ENCODE measurements around the gene RABAC1.
"Not testable (repeated sequence)": the region's sequence is repeated elsewhere in the genome, so short reads cannot be mapped to it uniquely, and the experiment has no call there.

The RABAC1 gene

GRCh38 chr19:41940731-41941409, 18.3 kb downstream of the RABAC1 start:
- TF ChIP-seq CREB5 (CRISPR knock-in tag; IDR thresholded peaks at IDR 0.05; ENCODE audit: low read depth) (no peak), GLIS3 (CRISPR knock-in tag; IDR thresholded peaks at IDR 0.05) (no peak), ZNF70 (CRISPR knock-in tag; IDR thresholded peaks at IDR 0.05) (no peak), ESRRG (CRISPR knock-in tag; IDR thresholded peaks at IDR 0.05) (no peak), ISL1 (CRISPR knock-in tag; IDR thresholded peaks at IDR 0.05) (no peak), TOX (CRISPR knock-in tag; IDR thresholded peaks at IDR 0.05; ENCODE audit: borderline replicate concordance) (no peak), TCF4 (CRISPR knock-in tag; IDR thresholded peaks at IDR 0.05; ENCODE audit: borderline replicate concordance) (no peak), ZNF8 (CRISPR knock-in tag; IDR thresholded peaks at IDR 0.05) (no peak)
- ATAC-seq = no peak

DNA sequence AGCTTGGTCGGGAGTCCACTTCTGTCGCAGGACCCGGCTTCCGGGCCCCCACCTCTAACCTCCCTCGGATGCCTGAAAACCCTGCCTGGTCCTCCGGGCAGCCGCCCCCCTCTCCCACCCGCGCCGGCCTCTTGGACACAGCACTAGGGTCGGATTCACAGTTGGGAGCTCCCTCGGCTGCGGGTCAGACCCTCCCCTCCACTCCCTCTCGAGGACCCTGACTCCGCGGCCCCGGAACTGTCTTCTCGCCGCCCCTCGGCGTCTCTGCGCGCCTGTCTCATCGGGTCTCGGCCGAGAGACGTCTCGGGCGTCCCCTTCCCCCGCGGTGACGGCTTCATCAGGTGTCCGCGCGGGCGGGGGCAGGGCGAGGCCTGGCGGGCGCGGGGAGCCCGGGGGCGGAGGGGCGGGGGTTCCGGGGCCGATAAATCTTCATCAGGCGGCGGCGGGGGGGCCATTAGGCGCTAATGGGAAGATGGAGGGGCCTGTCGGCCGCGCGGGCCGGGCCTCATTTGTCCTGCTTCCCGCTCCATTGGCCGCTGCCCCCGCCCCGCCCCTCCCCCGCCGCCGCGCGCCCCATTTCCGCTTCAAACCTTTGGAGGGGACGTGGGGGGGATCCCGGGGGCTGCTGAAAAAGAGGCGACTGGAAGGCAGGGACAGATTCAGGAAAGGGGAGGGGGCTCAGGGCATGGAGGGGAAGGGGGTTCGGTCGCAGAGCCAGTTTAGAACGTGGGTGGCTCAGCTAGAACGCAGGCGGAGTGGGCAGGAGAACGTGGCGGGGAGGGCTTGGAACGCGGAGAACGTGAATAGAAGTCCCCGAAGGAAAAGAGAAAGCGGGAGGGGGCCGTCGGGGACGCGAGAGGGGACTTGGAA, 19.0 kb downstream of the RABAC1 start:
- ATAC-seq = peak; percentile 21
- no peak for TF ChIP-seq ZNF565 (CRISPR knock-in tag; conservative IDR thresholded peaks at IDR 0.05; ENCODE audit: low read depth)
- no peak for TF ChIP-seq OSR1 (CRISPR knock-in tag; IDR thresholded peaks at IDR 0.05)
- TF ChIP-seq TCF4 (CRISPR knock-in tag; IDR thresholded peaks at IDR 0.05; ENCODE audit: borderline replicate concordance) = no peak
- no peak for TF ChIP-seq ESRRG (CRISPR knock-in tag; IDR thresholded peaks at IDR 0.05)
- TF ChIP-seq ZFP3 (CRISPR knock-in tag; IDR thresholded peaks at IDR 0.05) = no peak
- TF ChIP-seq BACH2 (CRISPR knock-in tag; IDR thresholded peaks at IDR 0.05; ENCODE audit: borderline replicate concordance) = no peak
- TF ChIP-seq, protein P1, sequence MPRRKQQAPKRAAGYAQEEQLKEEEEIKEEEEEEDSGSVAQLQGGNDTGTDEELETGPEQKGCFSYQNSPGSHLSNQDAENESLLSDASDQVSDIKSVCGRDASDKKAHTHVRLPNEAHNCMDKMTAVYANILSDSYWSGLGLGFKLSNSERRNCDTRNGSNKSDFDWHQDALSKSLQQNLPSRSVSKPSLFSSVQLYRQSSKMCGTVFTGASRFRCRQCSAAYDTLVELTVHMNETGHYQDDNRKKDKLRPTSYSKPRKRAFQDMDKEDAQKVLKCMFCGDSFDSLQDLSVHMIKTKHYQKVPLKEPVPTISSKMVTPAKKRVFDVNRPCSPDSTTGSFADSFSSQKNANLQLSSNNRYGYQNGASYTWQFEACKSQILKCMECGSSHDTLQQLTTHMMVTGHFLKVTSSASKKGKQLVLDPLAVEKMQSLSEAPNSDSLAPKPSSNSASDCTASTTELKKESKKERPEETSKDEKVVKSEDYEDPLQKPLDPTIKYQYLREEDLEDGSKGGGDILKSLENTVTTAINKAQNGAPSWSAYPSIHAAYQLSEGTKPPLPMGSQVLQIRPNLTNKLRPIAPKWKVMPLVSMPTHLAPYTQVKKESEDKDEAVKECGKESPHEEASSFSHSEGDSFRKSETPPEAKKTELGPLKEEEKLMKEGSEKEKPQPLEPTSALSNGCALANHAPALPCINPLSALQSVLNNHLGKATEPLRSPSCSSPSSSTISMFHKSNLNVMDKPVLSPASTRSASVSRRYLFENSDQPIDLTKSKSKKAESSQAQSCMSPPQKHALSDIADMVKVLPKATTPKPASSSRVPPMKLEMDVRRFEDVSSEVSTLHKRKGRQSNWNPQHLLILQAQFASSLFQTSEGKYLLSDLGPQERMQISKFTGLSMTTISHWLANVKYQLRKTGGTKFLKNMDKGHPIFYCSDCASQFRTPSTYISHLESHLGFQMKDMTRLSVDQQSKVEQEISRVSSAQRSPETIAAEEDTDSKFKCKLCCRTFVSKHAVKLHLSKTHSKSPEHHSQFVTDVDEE (CRISPR knock-in tag; IDR thresholded peaks at IDR 0.05) = no peak
- TF ChIP-seq ZNF70 (CRISPR knock-in tag; IDR thresholded peaks at IDR 0.05) = no peak
- no peak for TF ChIP-seq ZFP30 (CRISPR knock-in tag; IDR thresholded peaks at IDR 0.05)
- TF ChIP-seq SNAI2 (CRISPR knock-in tag; IDR thresholded peaks at IDR 0.05) = no peak
- TF ChIP-seq ZNF8 (CRISPR knock-in tag; IDR thresholded peaks at IDR 0.05) = no peak
- TF ChIP-seq PPARA (CRISPR knock-in tag; IDR thresholded peaks at IDR 0.05; ENCODE audit: borderline replicate concordance) = no peak
- no peak for TF ChIP-seq POU6F1 (CRISPR knock-in tag; IDR thresholded peaks at IDR 0.05; ENCODE audit: borderline replicate concordance, low read depth)
- TF ChIP-seq TOX (CRISPR knock-in tag; IDR thresholded peaks at IDR 0.05; ENCODE audit: borderline replicate concordance) = no peak
- TF ChIP-seq ARNTL (CRISPR knock-in tag; IDR thresholded peaks at IDR 0.05; ENCODE audit: borderline replicate concordance, low read depth) = no peak

- ATAC-seq = not testable (repeated sequence)
Observed at GRCh38 chr19:41939209-41939608, 19.9 kb downstream of the RABAC1 start.

DNA sequence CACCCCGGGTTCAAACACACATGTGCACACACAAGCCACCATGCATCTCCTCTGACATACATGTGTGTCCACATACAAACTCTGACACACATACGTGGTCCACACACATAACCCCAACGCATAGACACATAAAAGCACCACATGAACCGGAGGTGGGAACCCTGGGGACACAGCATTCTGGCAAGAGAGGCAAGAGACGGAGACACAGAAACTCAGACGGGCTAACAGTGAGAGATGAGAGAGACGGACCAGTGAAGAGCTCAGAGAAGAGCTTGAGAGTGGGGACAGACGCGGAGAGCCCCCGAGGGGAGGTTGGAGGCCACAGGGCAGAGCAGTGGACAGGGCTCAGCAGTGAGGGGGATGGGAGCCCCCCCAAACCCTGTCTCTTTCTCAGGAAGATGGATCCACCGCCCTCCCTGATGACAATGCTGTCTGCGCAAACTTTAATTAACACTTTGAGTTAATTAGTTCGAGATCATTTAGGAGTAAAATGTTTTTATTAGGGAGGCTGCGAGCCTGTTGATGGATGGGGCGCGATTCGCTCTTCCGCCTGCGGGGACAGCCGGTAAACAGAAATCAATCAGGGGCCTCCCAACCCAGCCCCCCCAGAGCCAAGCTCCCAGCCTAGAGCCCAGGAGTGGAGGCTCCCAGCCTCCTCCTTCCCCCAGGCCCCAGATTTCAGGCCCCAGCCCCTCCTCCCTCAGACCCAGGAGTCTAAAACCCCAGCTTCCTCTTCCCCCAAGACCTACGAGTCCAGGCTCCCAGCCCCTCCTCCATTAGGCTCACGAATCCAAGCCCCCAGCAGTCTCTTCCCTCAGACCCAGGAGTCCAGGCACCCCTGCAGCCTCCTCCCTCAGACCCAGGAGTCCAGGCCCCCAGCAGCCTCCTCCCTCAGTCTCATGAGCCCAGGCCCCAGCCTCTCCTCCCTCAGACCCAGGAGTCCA, 21.3 kb downstream of the RABAC1 start:
- no peak for ATAC-seq
- TF ChIP-seq ZNF565 (CRISPR knock-in tag; conservative IDR thresholded peaks at IDR 0.05; ENCODE audit: low read depth) (no peak), ZNF8 (CRISPR knock-in tag; IDR thresholded peaks at IDR 0.05) (no peak), PPARA (CRISPR knock-in tag; IDR thresholded peaks at IDR 0.05; ENCODE audit: borderline replicate concordance) (no peak), OSR1 (CRISPR knock-in tag; IDR thresholded peaks at IDR 0.05) (no peak), POU6F1 (CRISPR knock-in tag; IDR thresholded peaks at IDR 0.05; ENCODE audit: borderline replicate concordance, low read depth) (no peak), CREB5 (CRISPR knock-in tag; IDR thresholded peaks at IDR 0.05; ENCODE audit: low read depth) (no peak), BACH2 (CRISPR knock-in tag; IDR thresholded peaks at IDR 0.05; ENCODE audit: borderline replicate concordance) (no peak), PATZ1 (CRISPR knock-in tag; IDR thresholded peaks at IDR 0.05; ENCODE audit: borderline replicate concordance) (no peak), RARB (CRISPR knock-in tag; IDR thresholded peaks at IDR 0.05) (no peak), ESRRG (CRISPR knock-in tag; IDR thresholded peaks at IDR 0.05) (no peak), ZC3H10 (CRISPR knock-in tag; IDR thresholded peaks at IDR 0.05) (no peak), GLIS3 (CRISPR knock-in tag; IDR thresholded peaks at IDR 0.05) (no peak)

Measured in SK-N-SH treated with all-trans-retinoic acid at 6 μM for 48 hours (cell line).